ENCODE results near the gene MYH15.
A peak's percentile ranks its signal among the peaks of the same experiment; 100 is the strongest.

The MYH15 gene

DNA sequence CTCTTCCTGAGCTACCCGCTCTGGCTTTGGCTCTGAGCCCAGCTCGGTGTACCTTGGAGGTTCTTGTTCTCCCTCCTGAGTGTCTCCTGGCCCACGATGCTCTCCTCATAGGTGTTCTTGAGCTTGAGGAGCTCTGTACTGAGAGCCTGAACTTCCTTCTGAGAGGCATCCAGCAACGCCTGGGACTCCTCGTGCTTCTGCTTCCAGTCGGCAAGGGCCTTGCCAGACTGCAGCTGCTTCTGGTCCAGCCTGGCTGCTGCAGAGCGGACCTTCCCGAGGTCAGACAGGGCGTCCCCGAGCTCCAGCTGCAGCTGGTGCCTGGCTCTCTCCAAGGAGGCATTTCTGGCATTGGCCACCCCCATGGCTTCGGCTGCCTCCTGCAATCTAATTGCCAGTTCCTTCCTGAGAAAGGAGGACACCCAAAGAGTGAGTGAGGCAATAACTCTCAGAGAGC, 99.8 kb downstream of the MYH15 start:
- DNase-seq, result no peak

DNA sequence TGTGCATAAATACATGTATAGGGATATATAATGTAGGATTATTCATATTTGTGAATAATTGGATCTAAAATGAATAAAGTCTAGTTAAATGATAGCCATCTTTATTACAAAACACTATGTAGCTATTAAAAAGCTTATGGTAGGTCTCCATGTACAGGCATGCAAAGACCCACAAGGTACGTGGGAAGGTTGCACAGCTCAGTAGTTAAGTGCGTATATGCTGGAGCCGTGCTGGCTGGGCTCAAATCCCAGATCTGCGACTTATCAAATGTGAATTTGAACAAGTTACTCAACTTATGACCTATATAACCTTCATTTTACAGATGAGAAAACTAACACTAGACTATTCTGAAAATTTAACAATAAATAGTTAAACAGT, 100.6 kb downstream of the MYH15 start:
- DNase-seq, result no peak

DNA sequence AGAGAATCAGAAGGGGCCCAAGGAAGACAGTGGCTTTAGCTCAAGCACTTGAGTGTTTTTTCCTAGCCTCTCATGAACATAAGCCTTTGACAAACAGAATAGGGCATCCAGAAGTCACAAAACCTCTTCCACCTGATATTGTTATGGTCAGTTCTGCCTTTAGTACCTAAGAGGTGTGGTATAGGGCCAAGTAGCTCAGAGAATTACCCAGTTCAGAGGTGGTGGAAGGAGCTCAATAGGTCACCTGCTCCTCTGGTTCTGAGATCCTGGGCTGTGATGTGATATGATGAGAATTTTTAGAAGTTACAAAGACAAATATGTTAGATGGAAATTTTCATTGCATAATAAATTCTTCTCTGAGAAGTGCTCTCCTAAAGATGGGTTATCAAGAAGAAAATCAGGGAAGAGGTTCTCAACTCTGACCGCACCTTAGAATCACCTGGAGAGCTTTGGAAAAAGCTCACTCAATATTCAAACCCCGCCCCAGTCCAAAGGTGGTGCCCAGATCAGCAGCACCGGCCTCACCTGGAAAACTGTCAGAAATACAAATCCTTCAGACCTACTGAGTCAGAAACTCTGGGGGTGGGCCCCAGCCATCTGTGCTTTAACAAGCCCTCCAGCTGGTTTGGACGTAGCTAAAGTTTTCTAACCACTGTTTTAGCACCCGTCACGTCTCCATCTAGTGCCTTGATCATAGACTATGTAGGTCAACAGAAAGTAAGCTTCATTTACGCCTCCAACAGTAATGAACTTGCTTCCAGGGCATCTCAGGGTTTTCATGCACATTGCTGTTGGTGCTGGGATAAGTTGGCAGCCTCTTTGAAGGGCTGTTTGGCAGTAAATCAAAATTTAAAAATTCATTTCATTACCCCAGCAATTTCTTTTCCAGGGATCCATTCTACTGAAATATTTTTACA, 101.3 kb downstream of the MYH15 start:
- no peak for DNase-seq

DNA sequence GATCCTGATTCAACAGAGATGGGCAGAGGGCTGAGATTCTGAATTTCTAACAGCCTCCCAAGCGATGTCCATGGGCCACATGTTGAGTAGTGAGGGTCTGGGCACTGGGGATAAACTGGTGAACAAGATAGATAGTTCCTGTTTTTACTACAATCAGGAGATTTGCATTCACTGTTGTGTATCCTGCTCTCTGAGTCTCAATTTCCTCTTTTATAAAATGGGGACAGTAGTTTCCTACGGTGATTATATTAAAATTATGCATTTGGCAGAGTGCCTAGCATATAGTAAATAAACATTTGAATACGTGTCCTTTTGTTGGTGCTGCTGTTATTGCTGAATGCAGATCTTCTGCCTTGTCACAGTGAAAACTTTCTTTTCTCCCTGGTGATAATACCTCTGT, 102.5 kb downstream of the MYH15 start:
- no peak for DNase-seq

DNA sequence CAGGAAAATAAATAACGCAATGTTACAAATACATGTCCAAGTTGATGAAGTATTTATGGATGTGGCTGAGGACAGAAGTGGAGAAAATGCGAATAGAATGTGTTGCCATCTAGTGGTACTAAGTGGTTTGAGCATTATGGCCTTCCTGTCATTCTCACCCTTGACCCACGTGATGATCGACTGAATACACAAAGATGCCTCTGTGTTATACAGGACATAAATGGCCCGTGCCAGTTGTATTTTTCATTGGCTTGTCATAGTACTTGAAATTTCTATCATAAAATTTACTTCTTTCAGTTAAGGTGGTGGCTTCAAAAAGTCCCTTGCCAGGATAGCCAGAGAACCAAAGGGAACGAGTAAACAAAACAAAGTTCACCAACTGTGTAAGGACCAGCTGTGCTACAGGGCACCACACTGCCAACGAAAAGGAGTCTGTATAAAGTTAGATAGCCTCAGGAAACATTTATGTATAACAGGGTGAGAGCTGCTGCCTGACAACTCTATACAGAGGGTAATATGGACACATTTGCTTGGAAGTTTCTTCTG, 103.7 kb downstream of the MYH15 start:
- DNase-seq, result no peak

DNA sequence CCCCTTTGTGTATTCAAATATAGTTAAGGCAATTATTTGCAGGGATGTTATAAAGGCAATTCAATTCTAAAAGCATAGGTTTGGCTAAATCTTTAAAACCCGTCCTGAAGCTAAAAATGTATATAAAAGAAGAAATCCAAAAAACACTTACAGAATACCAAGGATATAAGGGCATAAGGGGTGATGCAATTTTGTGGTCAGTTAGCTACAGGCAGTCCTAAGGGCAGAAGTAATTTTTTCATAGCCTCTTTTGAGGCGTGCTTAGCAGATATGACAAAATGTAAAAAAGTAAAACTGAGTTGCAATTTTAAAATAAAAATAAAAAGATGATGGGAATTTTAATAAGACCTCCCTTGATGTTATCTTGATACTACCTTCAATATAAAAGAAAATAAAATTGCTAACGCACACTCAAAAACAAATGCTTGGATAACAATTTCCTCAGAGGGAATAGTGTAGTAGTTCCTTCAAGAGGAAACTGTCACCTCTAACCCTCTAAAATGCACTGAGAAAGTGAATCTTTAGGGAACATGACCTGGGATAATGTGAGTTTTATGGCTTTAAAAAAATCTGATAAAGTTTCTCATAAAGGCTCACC, 104.2 kb downstream of the MYH15 start:
- no peak for DNase-seq

DNA sequence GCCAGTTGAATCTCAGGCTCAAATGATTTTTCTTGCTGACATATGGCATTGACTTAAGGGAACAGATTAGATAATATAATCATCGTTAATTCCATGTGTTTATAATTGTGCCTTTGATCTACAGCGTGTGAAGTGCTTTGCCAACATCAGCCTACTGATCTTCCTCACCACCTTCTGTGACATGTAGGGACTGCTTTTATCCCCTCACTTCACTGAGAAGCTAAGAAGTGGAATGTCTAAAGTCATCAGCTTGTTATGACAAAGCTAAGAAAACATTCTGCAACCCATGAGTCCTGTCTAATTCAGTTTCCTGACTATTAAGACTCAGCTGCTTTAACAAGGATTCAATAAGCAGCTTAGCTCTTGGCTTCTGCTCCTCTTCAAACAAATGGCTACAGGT, 106.0 kb downstream of the MYH15 start:
- no peak for DNase-seq

DNA sequence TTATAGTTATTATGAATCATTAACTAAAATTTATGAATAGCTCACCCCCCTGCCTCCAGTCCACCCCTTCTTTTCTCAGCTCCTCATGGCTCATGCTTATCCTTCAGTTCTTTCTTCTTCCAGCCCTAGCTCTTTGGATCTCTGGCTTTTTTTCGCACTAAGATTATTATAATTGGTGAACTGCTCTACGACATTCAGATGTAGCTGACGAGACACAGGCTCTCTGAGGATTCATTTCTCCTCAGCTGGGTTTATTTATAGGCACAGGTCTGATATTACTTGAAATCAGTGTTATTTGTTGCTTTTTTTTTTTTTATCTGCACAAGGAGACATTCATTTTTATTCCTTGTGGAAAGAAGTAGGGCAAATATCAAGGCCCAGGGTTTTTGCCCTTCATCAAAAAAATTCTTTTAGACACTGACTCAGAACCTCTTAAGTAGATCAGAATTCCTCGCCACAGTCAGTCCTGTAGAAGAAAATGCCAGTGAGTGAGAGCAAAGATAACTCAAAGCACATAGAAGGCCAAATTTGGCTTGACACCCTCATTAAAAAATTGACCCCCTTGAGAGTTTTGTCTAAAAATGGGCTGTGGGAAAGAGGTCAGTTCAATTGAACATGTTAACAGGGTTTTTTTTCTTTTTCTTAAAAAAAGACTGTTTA, 106.6 kb downstream of the MYH15 start:
- no peak for DNase-seq

DNA sequence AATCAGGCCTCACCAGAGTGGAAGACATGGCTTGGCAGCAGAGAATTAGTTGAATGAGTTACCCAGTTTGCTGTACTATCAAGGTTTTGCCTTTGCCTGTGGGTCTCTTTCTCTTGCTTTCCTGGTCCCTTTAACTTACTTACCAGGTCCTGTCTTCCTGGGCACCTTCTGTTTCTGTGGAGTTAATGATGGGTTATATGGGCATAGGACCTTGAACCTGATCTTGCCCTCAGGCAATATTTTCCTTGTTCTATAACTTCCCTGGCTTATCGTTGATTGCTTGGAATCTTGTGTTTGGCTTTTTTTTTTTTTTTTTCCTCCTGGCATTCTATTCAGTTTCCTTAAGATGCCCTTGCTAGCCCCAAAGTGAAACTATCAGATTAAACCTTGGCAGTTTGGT, 107.2 kb downstream of the MYH15 start:
- DNase-seq, result no peak

DNA sequence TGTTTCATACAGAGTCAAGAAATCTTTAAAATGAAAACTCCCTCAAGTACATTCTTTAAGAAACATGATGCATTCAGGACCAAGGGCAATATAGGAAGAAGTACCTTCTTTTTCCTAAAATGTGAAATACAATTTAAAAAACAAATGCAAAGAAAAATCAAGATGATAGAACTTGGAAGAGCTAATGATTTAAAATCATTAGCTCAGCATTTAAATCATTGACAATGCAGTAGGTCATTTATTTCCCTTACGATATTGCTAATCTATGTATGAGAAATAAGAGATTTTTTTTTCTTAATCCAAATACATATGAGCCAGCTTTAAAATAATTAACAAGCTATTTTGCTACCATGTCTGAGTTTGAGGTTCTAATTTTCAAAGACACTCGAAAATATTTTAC, 108.6 kb downstream of the MYH15 start:
- no peak for DNase-seq

DNA sequence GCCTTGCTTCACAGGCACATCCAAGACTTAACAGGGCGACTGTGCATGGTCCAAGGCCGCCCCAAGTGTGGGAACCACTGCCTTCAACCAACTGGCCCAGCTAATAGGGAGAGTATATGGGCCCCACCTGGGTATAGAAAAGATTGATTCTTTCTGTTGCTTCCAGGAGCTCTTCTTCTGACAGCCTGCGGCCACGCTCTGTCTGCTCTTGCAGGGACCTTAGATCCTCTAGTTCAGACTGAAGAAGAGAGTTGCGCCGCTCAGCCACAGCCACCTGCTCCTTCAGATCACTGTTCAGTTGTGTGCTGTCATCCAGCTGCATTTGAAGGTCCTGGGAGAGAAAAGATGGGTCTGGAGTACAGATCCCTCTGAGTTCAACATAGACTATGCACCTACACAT, 111.9 kb downstream of the MYH15 start:
- DNase-seq, result no peak

DNA sequence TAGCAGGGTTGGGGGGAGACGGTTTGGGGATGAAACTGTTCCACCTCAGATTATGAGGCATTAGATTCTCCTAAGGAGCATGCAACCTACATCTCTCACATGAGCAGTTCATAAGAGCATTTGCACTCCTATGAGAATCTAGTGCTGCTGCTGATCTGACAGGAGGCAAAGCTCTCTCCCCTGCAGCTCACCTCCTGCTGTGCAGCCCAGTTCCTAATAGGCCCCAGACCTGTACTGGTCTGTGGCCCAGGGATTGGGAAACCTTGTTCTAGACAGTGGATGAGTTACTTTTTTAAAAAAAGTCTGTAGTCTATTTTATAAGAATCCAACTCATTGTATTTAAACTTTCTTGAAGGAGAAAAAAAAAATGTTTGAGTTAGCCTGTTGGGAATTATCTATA, 114.1 kb downstream of the MYH15 start:
- DNase-seq, result no peak

DNA sequence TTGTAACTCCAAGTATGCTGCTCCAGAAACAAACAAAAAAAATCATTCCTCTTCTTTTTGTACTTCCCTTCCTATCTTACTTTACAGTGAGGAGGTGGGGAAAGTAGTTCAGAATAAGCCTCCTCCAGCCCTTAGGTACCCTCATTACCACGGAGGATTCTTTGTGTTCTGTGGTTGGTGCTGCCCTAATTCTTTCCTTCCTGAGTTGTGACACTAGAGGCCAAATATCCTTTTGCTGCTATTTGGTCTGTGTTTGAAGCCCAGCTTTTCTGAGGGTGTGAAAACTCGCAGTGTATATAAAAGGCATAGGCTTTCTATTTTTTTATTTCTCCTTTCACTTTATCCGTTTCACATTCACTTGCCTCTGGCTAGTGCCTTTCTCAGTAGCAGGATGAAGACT, 115.8 kb downstream of the MYH15 start:
- DNase-seq, result no peak

DNA sequence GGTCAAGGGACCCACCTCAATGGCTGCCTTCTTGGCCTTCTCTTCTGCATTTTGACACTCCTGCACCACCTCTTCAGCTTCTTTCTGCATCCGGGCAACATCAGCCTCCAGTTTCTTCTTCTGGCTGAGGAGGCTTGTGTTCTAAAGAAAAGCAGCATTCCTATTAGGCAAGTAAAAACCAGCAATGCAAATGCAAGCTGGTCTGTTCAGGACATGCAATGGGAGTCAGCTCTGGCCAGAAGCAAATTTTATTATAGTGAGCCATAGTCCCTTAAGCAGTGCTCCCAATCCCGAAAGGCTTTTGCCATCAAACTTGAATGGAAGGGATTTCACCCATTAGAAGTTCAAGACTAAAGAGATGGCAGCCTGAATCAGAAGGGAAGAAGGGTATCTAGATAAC, 116.4 kb downstream of the MYH15 start:
- no peak for DNase-seq

DNA sequence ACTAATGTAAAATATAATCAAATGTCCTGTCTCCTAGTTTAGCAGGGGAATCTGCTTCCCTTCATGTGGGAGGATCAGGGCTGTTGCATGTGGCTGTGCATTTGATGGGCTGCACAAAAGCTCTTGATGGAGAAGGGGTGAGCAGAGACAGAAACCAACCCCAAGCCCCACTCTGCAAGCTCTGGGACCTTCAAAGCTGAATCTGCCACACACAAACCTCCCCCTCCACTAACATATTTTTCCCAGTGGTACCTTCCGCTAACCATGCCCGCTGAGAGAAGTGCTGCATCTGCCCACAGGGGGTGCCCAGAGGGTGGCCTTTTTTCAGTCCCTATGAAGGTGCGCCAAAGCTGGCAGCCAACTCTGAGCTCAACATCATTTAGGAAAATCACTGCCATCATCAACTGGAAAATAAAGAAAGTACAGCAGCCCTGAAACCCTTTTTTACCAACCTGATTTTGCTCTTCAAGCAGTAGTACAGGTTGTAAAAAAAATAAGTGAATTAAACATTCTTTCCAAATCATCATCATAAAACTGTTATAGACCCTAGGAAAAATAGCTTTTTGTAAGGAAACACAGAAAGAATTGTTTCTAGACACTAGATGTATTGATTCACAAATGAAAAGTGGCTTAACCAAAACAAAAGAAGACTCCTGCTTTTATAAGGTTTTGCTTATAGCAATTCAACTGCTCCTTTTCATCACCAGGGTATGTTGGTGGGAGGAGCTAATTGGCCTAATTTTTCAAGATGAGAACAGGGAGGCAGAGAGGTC, 117.1 kb downstream of the MYH15 start:
- DNase-seq, result no peak

DNA sequence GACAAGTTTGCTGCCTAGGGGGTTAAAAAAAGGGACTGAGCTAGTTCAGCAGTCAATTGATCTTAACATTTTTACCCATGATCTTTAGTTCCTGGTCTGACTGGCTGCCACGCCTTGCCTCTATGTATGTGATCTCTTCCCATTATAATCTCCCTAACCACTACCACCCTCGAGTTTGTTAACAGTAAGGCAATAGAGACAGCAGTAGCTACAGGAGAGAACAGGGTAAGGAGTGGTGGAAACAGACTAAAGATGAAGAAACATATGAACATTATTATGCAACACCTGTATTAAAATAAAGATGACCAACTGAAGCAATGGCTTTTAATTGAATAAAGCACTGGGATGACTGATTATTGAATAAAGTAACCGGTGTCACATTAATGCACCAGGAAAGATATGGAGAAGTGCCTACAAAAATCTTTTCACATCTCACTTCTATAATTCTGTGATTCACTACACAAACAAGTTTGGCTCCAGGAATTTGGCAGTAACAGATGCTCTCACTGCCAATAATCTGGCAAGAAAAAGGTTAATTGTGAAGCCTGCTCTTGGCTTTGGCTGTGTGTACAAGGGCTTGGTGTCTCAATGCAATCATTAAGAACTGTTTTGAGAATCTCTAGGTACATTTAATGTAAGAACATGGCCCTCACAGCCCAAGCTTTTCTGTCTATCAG, 118.3 kb downstream of the MYH15 start:
- no peak for DNase-seq

DNA sequence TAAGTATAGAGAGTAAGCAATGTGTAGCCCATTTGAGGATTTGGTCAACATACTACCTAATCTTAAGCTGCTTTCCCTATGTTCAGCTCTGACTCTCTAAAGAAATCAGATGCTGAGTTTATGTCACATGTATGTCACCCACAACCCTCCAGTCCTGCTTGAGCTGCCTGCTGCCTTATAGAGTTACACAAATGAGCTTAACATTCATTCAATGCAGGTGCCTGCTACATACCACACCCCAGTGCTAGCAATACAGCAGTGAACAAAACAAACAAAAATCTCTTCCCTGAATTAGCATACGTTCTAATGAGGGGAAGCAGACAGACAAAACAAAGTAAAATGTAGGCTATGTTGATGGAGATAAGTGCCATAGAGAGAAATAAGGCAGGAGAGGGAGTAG, 121.0 kb downstream of the MYH15 start:
- no peak for DNase-seq

DNA sequence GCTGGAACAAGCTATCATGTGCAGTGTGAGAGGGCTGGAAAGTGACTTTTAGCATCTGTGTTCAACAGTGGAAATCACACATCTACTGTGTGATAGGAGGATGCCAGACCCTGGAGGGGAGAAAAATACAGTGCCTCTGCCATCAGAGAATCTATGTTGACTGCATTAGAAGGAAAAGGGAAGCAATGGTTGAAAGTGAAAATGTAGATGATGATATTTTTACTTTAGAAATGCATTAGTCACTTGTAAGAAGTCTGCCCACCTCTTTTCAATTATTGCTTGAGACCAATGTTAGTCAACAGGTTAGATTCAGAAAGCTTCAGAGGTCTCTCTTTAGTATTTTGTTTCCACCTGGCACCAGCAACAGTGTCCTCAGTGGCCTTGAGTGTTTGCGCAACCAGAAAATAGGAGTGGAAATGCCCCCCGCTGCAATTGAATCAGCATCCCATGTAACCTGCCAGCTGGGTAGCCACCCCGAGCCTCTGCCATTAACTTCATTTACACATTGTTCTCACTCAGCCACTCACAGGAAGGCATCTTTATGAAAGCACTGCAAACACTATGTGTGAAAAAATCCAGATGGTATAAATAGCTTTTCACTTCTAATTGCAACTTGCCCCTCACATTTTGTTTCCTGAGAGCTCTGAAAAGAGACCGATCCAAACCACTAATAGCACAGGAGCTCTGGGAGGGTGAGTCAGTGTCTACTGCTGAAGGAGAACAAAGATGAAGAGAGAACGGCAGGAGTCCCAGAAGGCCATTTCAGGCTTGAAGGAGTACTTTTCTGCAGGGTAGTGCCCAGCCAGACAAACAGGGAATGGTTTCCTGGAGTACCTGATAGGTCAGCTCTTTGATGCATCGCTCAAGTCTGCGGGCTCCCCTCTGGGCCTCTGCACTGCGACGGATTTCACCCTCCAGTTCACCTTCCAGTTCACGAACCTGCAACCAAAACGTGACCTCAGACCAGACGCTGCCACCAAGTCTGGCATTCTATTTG, 122.0 kb downstream of the MYH15 start:
- peak; percentile 8 for DNase-seq

DNA sequence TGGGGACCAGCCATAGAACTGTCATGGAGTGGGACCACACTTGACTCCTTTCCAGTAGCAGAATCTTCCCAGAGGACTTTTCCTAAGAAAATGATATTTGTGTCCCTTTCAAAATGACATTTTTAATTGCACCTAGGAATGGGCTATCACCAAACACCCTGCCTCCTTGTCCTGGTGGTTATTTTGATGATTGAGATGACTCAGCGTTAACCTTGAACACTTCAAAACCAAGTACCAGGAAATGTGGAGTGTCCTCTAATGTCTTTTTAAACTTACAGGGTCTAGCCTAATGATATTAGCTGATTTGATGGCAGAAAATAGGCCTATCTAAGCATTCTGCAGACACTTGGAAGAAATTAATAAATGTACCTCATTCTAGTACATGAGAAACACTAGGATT, 123.3 kb downstream of the MYH15 start:
- no peak for DNase-seq

DNA sequence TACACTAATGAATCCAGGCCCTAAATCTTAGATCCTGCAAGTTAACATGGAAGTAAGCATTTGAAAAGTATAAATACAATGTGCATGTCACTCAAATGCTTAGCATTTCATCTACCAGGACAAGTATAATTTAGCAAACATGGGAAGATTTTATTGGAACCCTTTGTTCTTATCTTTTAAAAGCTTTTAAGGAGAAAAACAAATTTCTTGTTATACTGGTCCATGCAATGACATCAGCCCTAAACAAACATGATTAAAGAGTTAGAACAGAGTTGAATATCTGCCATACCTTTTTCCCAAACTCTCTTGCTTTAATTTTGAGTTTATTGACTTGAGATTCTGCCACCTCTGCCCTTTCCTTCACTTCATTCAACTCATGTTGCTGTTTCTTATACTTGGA, 127.1 kb downstream of the MYH15 start:
- DNase-seq, result no peak

DNA sequence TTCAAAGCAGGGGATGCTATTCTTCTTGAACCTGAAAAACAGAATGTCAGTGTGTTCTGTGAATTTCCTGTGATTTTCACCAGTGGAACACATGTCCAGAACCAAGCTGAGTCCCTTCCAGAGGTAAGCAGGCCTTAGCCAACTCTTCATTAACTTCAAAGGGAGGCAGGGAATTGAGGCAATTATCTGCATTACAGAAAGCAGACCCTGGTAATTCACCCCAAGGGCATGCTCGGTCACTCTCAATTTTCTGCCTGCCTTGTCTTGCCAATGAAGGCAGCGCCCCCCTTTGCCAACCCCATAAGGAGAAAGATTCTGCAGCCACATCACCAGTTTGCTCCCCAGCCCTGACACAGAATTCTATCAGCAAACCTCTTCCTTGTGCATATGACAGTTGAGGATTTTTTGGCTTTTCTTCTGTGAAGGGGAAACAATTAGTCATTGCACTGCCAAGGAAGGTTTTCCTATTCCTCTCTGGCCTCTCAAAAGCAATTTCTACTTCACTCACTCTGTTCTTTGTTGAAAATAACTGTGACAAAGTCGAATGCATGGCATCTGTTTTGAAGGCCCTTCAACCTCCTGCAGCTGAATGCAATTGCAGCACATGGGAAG, 128.8 kb downstream of the MYH15 start:
- no peak for DNase-seq
